GM18867 (cell line): ENCODE data around the gene HOXB7.

Experiments
- ATAC-seq: cut with Tn5 transposase; IDR thresholded peaks from one replicate; pipeline ENCODE4 v1.9.1; 2021; ENCODE audit warnings: mild to moderate bottlenecking, moderate library complexity; ENCODE audit not compliant: unreplicated experiment

Gene HOXB7

DNA sequence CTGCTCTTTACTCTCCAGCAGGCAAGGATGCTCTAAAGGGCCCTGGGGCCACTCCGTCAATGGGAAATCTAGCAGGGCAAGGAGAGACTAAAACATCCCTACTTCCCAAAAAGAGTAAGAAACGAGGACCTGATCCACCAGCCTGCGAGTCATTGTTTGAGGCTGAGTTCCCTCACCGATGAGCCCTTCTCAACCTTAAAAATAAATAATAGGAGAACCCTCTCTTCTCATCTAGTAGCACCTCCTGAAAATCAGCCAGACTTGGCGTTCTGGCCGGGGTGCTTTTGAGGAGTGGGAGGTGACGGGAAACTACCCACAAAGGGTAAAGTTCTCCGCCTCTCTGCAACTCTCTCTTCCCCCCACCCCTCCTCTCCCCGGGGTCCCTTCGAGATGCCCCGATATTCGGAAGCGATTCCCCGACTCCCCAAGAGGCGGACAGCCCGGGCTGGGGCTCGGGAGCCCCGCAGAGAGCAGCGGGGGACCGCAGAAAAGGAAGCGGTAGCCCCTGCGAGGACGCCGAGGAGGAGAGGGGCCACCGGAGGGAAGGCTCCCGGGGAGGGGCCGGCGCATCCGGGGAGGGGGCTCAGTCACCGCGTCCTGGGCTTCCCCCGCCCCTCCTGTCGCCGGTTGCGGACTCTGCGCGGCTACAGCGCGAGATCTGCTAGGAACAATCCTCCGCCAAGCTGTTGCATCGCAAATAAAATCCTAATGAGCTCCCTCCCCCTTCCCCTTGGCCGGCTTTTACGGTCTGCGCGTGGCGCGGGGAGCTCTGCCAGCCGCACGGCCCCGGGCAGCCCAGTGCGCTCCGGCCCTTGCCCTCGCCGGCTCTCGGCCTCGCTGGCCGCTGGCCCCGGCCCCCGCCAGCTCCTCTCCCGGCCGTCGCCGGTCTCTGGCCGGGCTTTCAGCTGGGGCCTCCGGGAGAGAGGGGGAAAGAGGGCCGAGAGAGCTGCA is 14.0 kb upstream of the HOXB7 start:
- ATAC-seq, result no peak

DNA sequence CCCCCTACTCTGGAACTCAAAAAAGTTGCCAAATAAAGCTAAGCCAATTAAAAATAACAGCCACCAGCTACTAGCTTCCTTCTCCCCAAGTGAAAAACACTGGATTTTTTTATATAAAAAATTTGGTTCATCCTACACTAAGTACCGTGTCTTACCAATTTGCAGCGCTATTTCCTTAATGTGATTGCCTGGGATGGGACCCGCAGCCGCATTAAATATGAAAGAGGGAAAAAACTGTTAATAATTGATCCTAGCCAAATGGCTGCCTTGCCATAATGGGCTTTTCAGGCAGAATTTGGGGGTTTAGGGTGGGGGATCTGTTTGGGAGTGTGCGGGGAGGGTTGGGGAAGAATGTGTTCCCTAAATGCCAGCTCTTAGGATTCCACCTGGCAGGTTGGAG is 13.3 kb upstream of the HOXB7 start:
- no peak for ATAC-seq

DNA sequence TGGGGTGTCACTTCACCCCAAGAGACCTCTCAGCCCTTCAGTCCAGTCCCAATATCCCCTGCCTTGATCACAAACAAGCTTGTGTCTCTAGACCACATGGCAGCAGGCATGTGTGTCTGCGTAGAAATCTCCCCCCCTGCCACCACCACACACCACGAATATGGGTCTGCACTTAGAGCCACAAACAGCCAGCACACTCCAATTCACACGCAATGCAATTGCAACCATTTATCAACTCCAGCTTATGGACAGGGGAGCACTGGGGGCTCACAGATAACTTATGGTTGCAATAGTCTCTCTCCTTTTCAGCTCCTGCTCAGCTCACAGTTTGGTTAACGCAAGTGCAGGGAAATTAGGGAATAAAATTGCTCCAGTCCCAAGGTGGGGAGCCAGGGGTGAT is 12.8 kb upstream of the HOXB7 start:
- ATAC-seq, result no peak

DNA sequence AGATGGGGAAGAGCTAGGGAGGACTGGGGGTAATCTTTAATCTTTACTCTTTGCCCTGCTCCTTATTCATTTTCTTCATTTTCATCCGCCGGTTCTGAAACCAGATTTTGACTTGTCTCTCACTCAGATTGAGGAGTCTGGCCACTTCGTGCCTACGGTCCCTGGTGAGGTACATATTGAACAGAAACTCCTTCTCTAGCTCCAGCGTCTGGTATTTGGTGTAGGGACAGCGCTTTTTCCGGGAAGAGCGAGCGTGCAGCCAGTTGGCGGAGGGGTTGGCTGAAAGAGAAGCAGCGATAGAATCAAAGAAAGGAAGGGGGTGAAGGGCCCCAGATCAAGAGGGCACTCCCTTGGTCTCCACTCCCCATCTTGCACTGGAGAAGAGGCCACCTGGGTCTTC is 12.0 kb upstream of the HOXB7 start:
- no peak for ATAC-seq

DNA sequence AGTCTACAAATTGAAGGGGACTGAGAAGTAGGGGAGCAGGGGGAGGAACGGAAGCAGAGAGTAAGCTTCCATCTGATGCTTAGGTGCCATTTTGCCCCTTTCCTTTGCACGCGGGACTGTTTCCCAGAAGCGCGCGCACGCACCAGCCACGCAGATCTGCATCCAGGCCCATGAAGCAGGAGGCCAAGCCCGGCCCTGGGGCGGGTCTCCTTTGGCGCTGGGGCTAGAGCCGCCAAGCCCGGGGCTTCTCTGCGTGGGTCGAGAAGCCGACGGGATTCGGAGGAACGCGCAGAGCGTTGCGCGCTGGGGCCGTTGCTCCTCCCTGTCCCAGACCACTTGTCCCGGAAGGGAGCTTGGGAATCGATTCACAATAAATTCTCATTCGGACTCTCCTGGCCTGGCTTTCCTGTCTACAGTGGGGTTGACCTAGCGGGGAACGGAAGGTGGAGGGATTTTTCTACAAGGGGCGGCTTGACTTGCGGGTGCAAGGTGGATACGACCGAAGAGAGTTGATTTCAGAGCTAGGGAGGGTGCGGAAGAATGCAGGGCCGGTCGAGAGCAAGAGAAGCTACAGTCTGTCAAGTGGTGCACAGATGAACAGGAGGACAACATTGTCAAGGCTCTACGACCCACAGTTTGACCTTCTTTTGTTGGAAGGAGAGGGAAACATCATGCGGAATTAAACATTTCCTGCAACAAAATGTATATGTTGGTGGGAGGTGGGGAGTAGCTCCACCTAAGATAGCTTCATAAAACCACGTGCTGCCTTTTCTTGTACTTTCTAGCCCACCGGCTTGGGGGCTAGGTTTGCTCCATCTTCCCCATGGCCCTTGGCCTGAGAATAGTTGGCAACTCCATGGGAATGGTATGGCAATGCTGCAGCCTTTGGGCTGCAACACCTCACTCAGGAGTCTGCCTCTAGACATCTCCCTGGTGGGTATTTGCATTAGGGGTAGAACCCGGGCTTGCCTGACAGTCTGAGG is 10.9 kb upstream of the HOXB7 start:
- no peak for ATAC-seq

DNA sequence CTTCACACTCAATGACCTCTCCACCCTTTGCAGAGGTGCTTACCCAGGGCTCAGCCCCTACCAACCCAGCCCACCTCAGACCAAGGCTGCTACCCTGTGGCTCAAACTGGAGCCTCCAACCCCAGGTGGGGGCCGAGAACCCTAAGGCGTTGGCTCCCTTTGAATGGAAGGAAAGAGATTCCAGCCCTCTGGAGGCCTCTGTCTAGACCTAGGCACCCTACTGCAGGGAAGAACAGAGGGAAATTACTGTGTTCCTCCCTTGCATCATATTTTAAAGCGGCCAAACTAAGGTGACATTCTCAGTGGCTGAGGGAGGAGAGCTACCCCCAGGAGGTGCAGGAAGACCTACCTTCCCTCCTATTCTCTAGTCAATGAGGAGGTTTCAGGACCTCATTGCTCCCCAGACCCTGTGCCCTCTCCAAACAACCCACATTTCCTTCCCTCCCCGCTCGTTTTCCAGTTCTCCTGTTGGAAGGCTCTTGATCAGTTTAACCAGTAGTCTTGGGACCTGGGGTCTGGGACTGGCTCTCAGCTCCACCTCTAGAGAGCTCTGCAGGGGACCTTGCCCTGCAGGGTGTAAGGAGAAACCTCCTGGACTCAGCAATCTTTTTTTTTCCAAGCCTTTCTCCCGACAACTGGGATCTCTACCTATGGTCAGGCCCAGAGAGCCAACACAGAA is 9.8 kb upstream of the HOXB7 start:
- no peak for ATAC-seq

DNA sequence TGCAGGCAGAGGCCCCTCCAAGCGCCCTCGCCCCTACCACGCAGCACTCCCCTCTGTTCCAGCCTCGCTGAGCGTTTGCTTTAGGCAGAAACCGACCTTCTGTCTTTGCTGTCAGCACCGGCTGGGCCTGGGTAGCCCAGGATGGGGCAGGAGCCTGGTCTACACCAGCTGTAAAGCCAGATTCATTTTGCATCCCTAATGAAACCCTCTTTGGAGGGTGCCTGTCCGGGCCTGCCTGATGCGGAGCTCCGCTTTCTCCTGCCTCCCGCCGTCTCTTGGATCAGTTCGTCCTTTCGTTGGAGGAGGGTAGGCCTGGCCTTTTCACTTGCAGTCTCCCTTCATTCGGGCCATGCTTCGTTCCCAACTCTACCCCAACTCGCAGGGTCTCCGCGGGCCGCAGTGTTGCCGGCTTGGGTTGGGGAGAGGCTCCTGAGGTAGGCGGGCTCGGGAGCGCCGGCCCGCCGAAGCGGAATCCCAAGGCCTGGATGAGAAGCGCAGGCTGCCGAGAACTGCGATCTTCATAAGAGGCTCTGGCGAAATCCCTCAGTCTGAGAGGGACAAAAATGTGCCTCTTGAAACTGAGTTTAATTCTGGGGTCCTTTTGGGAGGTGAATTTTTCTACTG is 9.1 kb upstream of the HOXB7 start:
- no peak for ATAC-seq

DNA sequence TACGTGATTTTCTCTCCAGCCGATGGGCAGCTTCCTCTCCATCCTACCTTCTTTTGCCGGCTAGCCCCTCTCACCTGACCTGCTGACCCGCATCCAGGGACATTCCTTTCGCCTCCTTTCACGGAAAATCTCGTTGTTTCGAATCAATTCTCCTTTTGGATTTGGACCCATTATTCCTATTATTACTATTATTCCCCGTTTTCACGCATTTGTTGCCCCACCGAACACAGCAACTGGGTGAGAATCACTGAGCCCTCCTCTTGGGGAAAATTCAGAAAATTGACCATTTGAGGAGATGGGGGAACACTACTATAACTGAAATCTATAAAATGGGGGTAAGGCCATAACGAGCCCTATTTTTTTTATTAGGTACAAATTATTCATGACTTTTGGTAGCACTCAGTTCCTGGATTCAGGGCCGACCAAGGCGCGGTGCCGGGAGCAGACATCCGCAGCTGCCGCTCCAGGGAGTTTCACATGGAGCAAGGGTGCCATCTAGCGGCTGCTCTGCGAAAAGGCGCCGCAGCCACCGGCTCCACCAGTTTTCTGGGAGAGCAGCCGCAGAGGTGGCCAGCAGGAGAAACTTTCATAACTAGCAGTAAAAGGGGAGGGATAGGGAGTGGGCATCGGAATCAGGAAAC is 7.6 kb upstream of the HOXB7 start:
- ATAC-seq, result no peak

DNA sequence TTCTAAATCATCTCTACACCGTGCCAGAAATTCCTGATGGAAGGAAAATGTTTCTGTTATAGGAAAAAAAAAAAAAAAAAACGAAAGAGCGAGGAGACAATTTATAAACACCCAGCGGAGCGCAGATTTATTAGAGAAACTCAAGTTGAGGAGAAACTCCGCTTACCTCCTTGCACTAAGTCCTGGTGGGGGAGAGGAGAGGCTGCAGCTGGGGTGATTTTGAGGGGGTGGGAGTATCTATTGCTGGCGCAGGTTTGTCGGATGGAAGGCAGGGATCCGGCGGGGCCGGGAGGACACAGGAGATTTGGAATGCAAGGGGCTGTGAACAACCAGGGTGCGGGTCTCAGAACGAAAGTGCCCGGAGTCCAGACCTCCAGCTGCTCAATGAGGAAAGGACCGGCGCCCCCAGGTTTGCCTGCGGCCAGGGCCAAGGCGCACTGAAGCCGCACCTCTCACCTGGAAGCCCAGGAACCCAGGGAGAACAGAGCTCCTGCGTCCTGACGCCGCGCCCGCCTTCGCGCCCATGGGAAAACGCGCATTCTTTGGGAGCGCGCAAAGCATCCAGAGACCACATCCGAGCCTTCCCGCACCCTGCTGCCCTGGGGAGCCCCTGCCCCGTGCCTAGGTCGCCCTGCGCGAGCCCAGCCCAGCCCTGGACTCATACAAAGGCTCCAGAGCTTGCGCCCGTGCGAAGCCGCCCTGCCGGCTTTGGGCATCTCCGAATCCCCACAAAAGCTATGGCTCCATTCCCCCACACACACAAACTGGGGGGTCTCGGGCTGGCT is 6.8 kb upstream of the HOXB7 start:
- no peak for ATAC-seq

DNA sequence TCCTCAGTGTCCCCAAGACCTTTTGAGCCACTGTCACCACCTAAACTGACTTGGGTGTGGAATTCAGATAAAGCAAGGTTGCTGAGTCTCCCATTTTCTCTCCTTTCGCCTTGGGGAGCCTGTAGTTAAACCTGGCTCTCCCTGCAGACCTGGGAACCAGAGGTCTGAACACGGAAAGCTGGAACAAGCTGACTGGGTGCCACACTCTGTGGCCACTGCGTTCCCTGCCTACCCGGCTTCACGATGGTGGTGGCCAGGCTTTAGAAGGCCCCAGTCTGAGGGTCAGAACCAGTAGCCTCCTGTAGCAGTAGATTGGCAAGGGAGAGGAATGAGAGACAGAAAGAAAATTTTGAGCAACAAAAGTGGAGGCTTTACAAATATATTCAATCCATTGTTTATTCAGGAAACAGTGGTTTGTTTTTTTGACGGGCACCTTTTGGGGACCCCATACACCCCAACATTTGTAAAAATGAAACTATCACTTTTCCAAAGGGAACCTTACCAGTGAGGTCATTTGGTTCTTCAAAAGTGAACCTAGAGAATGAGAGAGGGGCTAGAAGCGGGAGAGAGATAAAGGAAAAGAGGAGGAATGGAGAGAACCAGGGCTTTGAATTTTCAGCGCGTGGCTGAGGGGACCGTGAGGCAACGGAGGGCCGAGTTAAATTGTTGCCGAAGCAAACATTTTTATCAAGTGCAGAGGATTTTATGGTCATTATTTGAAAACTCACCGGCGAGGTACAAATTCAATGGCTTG is 6.1 kb upstream of the HOXB7 start:
- no peak for ATAC-seq

DNA sequence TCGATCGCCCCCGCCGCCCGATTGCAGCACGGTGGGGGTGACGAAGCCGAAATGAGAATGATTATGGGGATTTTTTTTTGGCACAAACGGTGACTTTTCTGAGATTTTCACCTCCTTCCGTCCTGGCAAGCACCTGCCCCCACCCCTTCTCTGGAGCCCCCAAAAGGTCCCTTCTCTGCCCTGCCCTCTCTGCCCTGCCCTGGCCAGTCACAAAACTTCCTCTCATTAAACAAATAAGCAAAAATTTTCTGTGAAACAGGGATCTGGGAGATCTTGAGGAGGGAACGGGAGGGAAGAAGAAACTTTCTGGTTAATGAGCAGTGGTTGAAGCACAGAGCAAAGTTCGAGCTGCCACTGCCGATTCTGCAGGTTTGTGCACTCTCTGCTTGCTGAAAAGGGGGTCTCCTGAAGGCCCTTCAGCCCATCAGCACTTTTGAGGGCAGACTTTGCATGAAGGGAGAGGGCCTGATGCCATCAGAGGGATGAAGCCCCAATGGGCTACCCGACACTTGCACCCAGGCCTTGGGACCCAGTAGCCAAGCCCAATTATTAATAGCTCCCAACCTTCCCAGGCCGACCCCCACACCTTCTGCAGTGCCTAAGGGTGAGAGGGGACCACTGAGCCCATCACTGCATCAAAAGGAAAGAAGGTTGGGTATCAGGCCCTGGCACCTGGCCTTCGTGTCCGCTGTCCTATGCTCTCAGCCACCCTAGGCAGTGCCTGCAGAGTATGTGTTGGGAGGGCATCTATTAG is 5.3 kb upstream of the HOXB7 start:
- no peak for ATAC-seq

DNA sequence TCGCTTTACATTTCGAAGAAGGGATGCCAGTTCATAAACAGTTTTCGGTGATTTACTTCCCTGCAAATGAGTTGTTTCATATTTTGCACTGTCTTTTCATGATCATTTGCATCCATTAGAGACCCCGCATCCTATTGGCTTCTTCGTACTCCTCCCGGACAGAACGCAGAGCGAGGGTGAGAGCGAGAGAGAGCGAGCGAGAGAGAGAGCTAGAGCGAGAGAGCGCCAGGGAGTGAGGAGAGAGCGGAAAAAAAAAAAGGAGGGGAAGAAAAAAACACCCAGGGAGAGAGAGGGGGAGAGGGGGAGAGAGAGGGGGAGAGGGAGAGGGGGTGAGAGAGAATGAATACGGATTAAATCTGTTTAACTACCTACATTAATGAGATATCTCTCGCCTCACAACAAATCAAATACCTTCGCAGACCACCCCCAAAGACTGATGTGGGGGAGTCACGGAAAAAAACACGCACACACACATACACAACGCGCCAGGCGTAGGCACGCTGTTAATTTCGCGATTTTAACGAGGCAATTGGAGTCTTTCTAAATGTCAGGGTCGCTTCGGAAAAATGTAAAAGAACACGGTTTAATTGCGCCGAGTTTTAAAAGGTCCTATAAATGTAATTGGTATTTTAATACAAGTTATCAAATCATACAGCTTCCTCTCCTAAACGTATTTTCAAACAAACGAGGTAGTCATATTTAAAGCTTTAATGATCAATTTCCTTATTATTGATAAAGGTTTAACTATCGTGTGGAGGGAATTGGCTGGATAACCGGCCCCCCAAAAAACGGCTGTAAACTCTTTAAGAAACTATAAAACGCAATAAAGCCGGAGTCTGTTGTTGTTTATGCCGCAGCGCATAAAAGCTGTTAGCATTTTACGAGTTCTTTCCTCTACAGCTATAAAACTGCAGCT is 4.5 kb upstream of the HOXB7 start, which contains the start of gene HOXB8:
Gene HOXB8 (minus strand): TSS at position 246 of the 916 bp plus-strand sequence. CDS start 588 bp downstream, outside the sequence.
- no peak for ATAC-seq

DNA sequence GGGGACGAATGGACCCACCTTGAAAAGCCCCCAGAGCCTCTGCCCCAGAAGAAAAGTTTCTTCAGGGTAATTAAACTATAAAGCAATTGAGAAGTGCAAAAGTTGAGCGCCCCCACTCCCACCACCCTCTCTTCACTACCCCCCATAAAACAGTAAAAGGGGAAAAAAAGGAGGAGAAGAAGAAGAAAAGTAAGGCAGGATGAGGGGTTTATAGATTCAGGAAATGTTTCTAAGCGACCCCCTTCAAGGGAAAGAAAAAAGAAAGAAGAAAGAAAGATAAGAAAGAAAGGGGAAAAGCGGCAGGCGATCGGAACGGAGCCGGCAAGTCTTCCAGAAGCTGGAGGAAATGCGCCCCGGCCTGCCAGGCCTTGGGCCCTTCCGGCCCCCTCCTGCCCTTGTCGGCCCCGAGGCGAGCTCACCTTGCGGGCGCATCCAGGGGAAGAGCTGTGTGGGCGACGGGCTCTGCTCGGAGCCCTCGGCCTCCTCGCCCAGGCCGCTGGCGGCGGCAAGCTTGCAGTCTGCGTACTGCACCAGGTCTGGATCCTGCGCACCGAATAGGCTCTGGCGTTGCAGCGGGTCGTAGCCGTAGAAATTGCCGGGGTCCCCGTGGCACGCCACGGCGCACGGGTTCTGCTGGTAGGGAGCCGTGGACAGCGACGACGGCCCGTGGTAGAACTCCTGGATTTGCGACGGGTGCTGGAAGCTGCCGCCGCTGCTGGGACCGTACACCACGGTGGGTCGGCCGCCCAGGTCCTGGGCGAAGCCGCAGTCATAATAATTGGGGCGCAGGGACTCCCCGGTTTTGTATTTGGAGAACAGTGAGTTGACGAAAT is 3.3 kb upstream of the HOXB7 start:
- no peak for ATAC-seq

DNA sequence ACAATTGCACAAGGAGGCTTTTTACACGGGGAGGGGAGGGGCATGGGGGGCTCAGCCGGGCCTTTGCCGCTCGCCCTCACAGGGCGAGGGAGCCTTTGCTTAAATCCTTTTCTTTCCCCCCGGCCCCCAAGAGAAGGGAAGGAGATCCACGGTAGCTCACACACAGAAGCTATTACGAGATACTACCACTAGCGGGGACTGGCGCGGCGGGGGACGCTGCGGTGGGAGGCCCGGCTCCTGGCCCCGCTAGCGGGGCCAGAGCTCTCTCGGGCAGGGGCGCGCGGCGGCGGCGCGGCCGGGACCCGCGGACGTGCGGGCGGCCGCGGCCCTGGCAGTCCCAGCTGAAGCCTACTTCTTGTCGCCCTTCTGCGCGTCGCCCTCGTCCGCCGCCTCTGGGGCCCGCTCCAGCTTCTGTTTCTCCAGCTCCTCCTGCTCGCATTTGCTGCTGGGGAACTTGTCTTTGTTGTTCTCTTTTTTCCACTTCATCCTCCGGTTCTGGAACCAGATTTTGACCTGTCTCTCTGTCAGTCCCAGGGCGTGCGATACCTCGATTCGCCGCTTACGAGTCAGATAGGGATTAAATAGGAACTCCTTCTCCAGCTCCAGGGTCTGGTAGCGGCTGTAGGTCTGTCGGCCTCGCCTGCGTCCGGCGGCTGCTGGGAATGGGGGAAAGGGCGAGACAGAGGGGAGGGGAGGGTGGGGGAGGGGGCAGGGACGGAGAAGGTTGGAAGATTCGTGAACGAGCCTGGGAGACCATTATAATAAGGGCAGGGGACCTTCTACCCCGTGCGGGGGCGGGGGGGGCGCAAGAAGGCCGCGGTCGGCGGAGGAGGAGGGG is 2.3 kb upstream of the HOXB7 start:
- no peak for ATAC-seq

DNA sequence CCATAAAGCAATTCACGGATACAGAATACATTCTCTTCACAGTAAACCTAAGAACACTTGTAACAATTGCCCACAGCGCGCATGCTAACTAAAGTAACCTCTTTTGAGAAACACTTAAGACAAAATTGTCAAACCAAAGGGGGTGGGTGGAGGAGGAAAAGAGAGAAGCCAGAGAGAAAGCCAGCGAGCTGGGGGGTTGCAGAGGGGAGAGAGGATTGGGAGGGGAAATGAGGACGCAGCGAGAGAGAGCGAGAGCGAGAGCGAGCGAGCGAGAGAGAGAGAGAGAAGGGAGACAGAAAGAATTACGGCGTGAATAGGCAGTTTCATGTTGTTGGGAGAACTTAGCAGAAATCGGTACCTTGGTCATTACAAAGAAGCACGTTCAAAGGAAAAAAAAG is 1.6 kb upstream of the HOXB7 start:
- ATAC-seq, result no peak
